DMS79 (cell line): ENCODE results near the gene UNKL.
A peak's percentile ranks its signal among the peaks of the same experiment; 100 is the strongest.

Source experiments
- DNase-seq: peaks from one replicate; lab custom pipeline; 2025; lab: John Stamatoyannopoulos, UW

The UNKL gene

DNA sequence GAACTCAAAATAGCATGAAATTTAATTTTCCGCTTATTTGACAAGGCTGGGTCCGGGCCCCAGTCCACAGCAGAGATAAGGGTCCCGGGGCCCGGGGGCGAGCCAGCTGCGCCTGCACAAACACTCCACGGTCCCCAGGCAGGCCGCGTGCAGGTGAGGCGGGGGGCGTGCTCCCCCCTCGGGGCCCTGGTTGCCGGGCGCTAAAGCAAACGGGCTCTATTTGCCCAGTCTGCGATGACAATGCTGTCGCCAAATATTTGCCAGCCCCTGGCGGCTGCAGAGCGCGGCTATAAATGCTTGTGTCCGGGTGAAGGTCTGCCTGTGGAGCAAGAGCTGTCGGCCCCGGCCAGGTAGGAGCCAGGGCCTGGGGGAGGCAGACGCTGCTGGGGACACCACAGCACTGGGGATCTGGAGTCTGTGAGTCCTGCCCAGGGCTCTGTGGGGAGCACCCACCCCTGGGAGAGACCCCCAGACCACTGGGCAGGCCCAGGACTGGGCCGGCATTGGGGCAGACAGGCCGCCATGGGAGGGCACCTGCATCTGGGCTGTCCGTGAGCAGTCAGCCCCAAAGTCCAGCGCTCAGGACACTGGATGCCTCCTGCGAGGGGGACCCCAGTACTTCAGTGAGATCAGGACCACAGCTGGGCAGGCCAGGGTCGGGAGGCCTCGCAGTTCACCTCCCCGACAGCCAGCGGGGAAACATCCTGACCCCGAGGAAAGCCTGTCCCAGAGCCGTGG, 16.4 kb upstream of the UNKL start, which contains the start of gene PERCC1:
Gene PERCC1, plus strand, starts transcription at position 320 of the 738 bp plus-strand sequence. CDS start 1,516 bp downstream, outside the sequence.
- peak; percentile 69 for DNase-seq

DNA sequence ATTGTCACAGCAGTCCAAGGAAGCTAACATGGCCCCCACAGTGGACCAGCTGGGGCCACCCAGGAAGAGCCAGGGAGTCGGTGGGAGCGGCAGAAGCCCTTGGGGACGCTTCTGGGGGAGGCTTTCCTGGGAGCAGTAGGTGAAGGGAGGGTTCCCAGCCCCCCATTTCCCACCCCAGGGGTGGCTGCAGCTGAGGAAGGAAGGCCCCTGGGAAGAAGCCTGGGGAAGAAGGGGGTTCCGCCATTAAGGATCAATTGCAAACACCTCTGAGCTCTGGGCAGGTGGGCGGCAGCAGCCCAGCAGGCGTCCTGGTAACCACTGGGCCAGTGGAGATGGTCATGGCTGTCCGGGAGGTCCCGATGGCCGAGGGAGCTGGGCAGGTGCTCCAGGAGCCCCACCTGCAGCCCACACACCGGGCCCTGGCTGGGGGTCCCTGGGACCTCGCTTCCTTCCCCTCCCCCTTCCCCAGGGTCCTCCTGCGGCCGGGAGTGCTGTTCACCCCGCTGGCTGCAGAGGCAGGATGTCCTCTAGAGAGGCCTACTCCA, 15.8 kb upstream of the UNKL start:
- DNase-seq = no peak

DNA sequence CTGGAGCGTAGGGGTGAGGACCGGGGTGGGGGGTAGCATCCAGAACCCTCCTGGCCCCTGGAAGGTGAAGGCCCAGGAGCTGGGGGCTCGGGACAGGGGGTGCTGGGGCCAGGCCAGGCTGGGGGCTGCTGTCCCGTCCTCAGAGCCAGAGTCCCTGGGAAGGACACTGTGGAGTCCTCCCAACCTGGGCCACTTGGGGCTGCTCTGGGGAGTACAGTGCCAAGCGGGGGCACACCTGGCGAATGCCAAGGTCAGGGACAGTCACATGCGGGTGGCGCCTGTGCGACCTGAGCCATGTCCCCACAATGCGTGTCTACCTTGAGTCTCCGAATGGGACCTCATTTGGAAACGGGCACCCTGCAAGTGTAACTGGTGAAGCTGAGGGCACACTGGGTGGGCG, 15.1 kb upstream of the UNKL start:
- no peak for DNase-seq

DNA sequence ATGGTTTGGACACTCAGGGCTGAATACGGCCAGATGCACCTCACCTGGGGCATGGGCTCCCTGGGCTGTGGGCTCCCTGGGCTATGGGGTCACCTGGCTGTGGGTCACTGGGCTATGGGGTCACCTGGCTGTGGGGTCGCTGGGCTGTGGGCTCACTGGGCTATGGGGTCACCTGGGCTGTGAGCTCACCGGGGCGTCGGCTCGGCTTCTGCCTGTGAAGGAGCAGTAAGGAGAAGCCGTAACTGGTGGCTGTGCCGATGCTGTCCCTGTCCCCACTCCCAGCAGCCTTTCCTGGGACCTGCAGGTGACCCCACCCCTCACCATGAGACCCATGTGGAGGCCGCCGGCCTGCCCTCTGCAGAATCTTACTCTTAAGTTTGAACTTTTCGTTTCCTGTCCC, 14.5 kb upstream of the UNKL start:
- DNase-seq = no peak

DNA sequence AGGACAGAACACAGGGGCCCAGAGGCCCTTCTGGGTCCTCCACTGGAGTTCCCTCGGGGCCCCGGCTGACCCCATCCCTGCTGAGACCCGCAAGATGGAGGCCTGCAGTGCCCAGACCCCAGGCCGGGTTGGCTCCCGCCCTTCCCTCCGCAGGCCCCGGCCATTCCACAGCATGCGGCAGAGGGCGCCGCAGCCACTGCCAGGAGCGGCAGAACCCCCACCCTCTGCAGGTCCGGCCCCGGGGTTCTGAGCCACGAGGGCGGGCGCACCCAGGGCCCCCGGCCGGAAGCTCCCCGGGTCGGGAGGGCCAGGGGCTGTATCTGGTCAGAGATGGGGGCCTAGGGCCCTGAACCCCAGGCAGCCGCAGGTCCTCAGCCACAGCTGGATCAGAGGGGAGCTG, 14.0 kb upstream of the UNKL start:
- no peak for DNase-seq

DNA sequence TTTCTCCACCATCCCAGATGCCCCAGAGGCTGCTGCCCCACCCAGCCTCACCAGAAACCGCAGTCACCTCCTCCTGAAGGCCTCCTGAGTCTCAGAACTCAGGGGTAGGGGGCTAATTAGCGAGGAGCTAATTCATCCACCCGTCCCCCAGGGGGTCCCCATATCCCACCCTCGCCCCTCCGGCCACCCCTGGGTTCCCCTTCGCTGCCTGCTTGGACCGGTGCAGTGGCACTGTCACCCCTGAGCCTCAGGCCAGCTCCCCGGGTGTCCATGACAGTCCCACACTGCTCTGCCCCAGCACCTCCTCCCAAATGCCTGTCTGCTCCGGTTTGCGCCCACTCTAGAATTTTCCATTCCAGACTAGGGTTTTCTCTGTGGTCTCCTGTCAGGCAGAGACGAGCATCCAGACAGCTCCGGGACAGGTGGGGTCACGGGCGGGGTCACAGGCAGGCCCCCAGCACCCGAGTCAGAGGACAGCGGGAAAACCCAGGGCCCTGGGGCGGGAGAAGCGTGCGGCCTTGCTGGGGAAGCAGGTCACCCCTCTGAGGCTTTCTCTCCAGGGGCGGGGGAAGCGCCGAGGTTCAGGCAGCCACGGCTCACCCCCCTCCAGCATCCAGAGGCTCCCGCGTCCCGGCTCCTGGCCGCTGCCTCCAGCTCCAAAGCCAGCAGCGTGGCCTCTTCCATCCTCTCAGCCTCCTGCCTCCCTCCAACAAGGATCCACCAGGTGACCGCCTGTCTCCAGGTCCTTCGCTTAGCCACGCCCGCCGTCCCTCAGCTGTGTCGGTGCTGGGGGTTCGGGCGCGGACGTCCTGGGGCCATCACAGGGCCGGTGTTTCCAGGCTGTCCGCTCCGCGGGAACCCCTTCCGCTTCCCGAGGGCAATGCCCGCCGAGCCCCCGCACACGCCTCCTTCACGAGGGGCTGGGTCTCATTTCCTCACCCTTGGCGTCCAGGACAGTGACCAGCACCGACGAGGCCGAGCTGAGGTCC, 13.3 kb upstream of the UNKL start:
- DNase-seq = no peak

DNA sequence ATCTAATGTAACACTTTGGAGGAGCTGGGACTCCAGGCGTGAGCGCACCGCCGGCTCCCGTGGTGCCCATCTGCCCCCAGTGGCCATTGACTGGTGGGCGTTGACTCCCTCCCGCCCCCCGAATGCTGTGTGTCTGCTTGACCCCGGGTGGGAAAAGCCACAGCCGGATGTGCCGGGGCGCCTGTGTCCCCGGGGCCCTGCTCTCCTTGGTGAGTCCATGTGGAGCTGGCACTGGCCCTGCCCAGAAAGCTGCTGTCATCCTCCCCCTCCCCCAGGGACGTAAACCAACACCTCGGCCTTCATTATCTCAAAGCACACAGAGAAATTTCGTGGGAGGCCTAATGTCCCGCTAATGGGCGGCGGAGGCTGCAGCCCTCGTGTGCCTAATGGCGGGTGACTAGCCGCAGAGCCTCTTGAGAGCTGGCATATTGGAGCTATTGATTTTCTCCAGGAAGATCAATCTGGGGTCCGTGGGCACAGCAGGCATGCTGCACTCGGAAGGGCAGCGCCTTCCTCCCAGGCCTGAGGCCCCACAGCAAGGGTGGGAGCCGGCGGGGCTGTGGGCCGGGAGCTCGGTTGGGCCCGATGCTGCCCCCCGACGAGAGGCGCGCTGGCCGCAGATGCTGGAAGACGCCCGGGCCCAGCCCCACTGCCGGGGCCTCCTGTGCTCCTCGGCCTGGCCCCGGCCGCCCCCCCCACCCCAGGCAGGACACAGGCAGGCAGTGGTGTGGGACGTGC, 12.4 kb upstream of the UNKL start:
- DNase-seq = peak; percentile 85

DNA sequence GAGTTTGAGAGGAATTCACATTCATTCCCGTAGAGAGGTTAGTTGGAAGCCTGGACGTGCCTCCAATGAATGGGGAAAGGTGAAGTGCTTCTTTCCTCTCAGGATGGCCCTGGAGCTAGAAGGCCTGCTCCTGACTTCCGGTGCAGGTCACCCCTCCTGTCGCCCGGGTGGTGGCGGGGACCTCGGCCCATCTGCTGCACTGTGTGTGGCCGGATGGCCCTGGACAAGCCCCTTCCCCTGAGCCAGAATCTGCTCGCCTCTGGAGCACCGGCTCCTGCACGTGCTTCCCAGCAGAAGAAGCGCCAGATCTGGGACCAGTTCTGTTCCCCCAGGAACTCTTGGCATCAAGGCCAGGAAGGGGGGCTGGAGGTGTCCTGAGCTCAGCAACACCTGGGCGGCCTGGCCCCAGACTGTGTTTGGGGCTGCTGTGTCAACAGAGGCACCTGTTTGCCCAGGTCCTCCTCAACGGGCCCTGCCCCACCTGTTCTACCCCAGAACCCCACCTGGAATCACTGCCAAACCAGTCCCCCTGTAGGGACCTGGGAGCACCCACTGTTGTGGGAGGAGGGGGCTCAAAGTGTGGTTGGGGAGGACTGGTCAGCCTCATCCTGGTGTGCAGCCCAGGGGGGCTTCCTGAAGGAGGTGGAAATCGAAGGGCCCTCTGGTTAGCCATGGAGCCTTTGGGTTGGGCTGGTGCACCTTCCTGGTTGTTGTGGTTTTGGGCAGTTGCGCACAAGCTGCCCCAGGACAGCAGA, 11.3 kb upstream of the UNKL start:
- DNase-seq = no peak

DNA sequence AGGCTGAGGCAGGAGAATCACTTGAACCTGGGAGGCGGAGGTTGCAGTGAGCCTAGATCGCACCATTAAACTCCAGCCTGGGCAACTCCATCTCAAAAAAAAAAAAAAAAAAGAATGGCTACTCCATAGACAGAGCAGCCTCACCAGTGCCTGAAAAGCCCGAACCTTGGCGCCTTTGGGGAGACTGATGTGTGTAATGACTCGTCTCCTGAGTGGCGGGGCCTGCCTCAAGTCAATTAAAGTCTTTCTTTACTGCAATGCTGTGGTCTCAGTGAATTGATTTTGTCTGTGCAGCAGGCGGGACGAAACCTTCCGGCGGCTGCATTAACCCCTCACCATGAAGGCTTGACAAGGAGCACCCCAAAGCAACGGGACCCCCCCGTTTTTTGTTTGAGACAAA, 9.5 kb upstream of the UNKL start:
- DNase-seq = no peak

DNA sequence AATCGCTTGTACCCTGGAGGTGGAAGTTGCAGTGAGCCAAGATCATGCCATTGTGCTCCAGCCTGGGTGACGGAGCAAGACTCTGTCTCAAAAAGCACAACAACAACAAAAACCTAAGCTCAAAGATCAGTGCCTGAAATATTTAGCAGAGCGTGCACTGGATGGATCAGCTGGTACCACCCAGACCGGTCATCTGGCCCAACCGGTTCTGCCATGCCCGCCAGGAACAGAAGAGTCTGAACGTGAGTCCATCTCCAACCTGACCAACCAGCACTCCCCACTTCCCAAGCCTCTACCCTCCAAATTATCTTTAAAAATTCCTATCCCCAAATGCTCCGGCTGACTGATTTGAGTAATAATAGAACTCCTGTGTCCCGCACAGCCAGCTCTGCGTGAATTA, 7.6 kb upstream of the UNKL start:
- no peak for DNase-seq

DNA sequence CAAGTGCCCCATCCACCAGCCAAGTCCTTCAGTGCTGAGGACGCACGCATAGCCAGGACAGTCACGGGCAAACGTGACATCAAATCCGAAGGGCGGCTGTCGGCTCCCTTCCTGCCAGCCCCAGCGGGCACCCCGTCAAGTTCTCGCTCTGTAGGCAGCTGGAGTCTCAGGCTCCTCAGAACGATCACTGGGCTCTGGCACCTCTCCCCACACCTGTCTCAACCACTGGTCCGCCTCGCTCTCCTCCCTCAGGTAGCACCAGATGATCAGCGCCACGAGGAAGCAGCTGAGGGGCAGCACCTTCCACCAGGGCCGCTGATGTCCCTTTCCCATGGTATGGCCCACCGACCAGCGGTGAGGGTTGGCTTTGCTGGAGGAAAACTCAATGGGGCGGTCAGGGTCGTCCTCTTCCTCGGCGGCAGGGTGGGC, 5.6 kb upstream of the UNKL start:
- DNase-seq = no peak

DNA sequence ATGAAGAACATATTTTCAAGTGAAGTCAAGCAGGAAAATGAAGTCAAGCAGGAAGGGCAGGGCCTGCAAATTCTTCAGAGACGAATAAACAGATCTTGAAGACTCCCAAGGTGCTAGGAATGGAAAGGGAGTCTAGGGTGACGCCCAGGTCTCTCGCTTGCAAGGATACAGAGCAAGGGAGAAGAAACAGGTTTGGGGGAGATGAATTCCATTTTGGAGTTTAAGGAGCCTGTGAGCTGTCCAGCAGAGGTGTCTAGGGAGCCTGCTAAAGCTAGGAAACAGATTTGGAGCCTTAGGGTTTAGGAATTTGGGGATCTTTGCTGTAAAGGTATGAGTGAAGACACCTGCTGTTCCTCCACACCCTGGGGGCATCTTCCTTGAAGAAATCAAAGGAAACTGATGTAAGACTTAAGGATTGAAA, 2.0 kb upstream of the UNKL start:
- DNase-seq = no peak

DNA sequence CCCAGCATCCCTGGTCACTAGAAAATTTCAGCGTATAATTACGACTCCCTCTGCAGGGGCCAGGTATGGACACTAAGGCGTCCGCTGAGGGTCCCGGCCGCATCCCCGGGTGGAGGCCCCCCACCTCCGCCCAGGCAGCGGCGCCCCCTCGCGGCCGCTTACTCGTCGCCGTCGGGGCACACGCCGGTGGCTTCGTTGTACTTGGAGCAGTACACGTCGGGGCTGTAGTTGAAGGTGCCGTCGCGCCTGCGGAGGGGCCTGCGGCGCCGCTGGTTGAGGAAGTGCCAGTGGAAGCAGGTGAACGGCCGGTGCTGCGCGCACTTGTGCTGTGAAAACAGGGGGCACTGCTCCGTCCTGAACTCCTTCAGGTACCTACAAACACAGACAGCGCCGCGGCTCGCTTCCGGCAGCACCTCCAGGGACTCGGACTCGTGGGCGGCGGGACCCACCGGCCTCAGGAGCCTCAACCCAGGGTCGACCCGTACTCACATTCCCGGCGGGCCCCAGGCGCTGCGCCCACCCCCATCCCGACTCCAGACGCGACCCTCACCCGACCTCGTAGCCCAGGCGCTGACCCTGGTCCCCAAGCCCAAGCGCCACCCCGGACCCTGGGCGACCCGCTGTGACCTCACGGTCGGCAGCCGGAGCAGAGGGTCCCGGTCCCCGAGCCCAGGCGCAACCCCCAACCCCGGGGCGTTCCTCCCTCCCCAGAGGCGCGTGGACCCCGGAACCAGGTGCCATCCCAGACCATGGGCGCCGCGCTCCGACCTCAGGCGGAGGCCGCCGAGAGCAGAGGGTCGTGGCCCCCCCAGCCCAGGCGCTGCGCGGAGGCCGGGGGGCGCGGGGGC, 596 bp downstream of the UNKL start:
- DNase-seq = peak; percentile 10

DNA sequence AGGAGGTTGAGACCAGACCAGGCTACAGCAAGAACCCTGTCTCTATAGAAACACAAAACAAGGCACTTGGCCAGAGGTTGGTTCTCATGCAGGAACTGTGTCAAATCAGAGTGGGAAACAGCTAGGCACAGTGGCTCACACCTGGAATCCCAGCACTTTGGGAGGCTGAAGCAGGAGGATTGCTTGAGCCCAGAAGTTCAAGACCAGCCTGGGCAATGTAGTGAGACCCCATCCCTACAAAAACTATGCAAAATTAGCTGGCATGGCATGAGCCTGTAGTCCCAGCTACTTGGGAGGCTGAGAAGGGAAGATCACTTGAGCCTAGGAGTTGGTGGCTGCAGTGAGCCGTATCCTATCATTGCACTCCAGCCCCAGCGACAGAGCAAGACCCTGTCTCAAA, 1.7 kb downstream of the UNKL start:
- no peak for DNase-seq

DNA sequence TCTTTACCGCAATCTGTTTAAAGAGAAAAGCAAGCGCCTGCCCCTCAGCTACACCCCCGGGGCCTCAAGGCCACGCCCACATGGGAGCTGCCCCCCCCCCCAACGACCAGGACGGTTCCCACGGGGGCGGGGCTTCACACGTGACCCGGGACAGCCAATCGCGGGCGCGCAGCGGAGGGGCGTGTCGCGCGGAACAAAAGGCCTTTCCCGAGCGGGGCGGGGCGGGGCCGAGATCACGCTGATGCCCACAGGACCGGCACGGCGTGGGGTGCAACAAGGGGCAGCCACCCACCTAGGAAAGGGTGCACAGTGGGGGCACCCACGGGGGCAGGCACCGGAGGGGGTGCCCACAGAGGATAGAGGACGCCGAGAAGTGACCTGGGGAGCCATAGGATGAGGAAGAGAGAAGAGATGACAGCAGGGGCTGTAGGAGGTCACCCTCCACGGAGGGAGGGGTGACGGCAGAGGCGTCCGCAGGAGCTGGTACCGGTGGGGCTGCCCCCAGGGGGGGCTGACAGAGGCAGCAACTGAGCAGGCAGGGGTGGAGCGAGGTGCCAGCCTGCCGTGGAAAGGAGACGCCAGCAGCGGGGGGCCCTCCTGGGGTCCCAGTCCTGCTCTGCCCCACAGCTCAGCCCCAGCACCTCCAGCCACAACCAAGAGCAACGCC, 6.2 kb downstream of the UNKL start:
- peak; percentile 50 for DNase-seq

DNA sequence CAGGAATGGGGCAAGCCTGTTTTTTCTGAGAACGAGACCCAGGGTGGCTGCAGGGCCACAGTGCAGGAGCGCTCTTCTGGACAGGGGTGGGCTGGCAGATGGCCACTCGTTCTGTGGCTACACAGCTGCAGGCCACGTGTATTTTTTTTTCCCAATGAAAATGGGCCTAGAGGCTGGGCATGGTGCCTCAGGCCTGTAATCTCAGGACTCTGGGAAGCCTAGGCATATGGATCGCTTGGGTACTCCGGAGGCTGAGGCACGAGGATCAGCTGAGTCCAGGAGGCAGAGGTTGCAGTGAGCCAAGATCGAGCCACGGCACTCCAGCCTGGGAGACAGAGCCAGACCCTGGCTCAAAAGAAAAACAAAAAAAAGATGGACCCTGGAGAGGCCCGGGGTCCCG, 6.8 kb downstream of the UNKL start:
- DNase-seq = no peak

DNA sequence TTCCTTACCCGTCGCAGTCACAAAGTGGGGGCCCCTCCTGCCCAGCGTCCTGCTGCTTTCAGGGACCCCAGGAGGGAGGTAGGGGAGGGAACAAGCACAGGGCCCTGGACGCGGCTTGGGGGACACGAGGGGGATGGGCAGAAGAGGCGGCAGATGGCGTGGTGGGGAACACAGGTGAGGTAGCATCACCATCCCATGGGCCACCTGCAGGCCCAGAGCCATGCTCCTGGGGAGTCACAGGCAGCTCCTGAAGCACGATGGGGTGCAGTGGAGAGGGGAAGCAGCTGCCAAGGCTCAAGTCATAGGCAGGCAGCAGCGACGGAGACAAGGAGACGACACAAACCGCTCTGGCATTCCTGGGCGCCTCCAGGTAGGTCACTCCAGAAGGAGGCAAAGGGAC, 10.8 kb downstream of the UNKL start:
- no peak for DNase-seq

DNA sequence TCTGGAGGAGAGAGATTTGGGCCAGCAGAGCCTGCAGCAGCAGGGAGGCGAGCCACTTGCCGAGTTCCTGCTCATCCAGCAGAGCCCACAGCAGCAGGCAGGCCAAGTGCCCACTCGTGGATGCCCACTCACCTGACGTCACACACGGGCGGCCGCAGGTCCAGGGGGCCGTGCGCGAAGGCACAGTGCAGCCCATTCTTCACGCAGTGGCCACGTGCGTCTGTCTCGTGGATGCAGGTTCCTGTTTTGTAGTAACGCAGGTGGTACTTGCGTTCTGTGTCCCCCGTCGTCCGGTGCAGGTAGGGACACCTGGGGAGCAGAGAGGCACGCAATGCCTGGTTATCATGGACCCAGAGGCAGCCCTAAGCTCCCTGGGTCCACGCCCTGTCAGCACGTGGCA, 11.5 kb downstream of the UNKL start:
- DNase-seq = no peak

DNA sequence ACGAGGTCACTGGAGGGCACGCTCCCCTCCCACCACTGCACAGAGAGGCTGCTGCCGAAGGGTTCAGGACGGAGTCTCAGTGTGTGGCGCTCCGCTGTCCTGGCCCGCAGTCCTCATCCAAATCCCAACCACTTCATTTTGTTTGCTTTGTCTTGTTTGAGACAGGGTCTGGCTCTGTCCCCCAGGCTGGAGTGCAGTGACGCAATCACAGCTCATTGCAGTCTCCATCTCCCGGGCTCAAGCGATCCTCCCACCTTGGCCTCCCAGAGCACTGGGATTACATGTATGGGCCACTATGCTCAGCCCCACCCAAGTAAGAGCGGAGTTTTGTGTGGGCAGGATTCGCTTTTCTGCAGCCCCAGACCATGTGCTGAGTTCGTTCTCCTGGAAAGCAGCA, 12.7 kb downstream of the UNKL start:
- no peak for DNase-seq
